GM19438 (cell line): ENCODE data around the gene RPL5.

ENCODE experiments used
- ATAC-seq: cut with Tn5 transposase; IDR thresholded peaks from one replicate; pipeline ENCODE4 v1.9.1; 2021; ENCODE audit warnings: low read depth; ENCODE audit not compliant: unreplicated experiment

The RPL5 gene

DNA sequence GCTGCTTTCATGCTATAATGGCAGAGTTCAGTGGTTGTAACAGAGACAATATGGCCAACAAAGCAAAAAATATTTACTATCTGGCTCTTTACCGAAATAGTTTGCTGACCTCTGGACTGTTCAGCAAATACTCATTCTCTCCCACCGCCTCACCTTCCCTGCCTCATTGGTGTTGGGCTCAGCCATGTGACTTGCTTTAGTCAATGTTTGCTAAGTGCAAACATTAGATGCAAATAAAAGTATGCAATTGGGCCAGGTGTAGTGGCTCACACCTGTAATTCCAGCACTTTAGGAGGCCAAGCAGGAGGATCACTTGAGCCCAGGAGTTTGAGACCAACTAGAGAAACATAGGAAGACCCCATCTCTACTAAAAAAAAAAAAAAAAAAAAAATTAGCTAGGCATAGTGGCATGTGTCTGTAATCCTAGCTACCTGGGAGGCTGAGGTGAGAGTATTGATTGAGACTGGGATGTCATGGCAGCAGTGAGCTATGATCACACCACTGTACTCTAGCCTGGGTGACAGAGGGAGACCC, 55.1 kb downstream of the RPL5 start:
- no peak for ATAC-seq

DNA sequence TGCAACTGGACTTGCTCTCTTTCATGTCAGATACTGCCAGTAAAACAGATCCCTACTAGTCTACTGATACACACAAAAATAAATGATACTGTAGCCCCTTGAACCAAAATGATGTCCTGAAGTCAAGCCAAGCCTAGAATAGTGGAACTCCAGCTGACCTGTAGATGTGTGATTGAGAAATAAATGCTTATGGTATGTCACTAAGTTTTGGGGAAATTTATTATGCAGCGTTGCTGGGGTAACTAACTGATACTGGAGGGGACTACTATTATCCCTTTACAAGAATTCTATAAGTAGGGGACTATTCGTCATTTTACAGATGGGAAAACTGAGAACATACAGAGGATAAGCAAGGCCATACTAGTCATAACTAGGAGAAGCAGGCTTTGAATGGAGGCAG, 55.6 kb downstream of the RPL5 start:
- ATAC-seq: no peak
